ENCODE measurements around the gene GSK3B. TPM values are rescaled to one million over a fixed set of nuclear protein-coding genes. Genes with fewer than 3 reads are reported as not detected.

Gene GSK3B
- polyA plus RNA-seq (2013, experiment 1 of 2), result 41.0 TPM
- 43.6 TPM for polyA plus RNA-seq (2013, experiment 2 of 2)

GRCh38 chr3:120093911-120094775 is at the start of gene GSK3B:
Gene GSK3B, minus strand, starts transcription at chr3:120094447. Its CDS starts 1,013 bp downstream, at chr3:120093434.
- no CpG with 5 or more reads among the region's 94 CpGs for WGBS (ENCODE audit: extremely low coverage, insufficient coverage, low lambda C conversion rate)
- H3K9ac ChIP-seq (ENCODE audit: low read length), result peak within 1 kb of the TSS; percentile 100
- no peak within 1 kb of the TSS for H4K5ac ChIP-seq (ENCODE audit: low read length)
- no peak within 1 kb of the TSS for H2AK5ac ChIP-seq (ENCODE audit: low read length)
- peak within 1 kb of the TSS; percentile 99 for H3K56ac ChIP-seq (ENCODE audit: low read length)
- H3K23ac ChIP-seq (ENCODE audit: low read length), result peak within 1 kb of the TSS; percentile 99
- no peak within 1 kb of the TSS for H2BK15ac ChIP-seq (replicated peaks; ENCODE audit: low read depth)
- H2BK120ac ChIP-seq (ENCODE audit: low read depth, low read length), result peak within 1 kb of the TSS; percentile 80
- peak within 1 kb of the TSS; percentile 68 for H3K4me3 ChIP-seq (ENCODE audit: low read length)
- H3K36me3 ChIP-seq (ENCODE audit: control insufficient read depth, insufficient read depth, low read length), result no peaks in the 10 kb centered on the region
- DNase-seq, result no peak
- H3K4me2 ChIP-seq (ENCODE audit: low read length), result peak within 1 kb of the TSS; percentile 80
- H3K18ac ChIP-seq (ENCODE audit: low read length), result peak within 1 kb of the TSS; percentile 98
- peak within 1 kb of the TSS; percentile 100 for H3K27ac ChIP-seq (ENCODE audit: low read depth, low read length)
- H3K79me2 ChIP-seq (ENCODE audit: control insufficient read depth, insufficient read depth, low read length), result peaks cover 44% of the 10 kb centered on the region
- H3K4me1 ChIP-seq (ENCODE audit: control insufficient read depth, low read depth, low read length), result peaks cover 6% of the 10 kb centered on the region
- H3K4ac ChIP-seq (ENCODE audit: low read depth, low read length), result peak within 1 kb of the TSS; percentile 100
- peak within 1 kb of the TSS; percentile 88 for H4K8ac ChIP-seq (ENCODE audit: low read depth, low read length)
- H3K79me1 ChIP-seq (ENCODE audit: low read length), result peaks cover 4% of the 10 kb centered on the region
- H2BK5ac ChIP-seq (ENCODE audit: low read length), result peak within 1 kb of the TSS; percentile 99
- H3K27me3 ChIP-seq (ENCODE audit: insufficient read depth, low read length, poor library complexity), result no peaks in the 10 kb centered on the region

- H3K79me1 ChIP-seq (ENCODE audit: low read length), result no peaks in the 10 kb centered on the region
- no peak overlapping the region for H3K4me2 ChIP-seq (ENCODE audit: low read length)
- no peak overlapping the region for H3K23ac ChIP-seq (ENCODE audit: low read length)
- no CpG with 5 or more reads among the region's 2 CpGs for WGBS (ENCODE audit: extremely low coverage, insufficient coverage, low lambda C conversion rate)
- no peak overlapping the region for H3K18ac ChIP-seq (ENCODE audit: low read length)
- no peak overlapping the region for H3K56ac ChIP-seq (ENCODE audit: low read length)
- no peaks in the 10 kb centered on the region for H3K27me3 ChIP-seq (ENCODE audit: insufficient read depth, low read length, poor library complexity)
- H4K5ac ChIP-seq (ENCODE audit: low read length), result no peak overlapping the region
- no peak overlapping the region for H2BK5ac ChIP-seq (ENCODE audit: low read length)
- no peaks in the 10 kb centered on the region for H3K36me3 ChIP-seq (ENCODE audit: control insufficient read depth, insufficient read depth, low read length)
- no peak overlapping the region for H3K4ac ChIP-seq (ENCODE audit: low read depth, low read length)
- no peak overlapping the region for H3K27ac ChIP-seq (ENCODE audit: low read depth, low read length)
- H3K4me3 ChIP-seq (ENCODE audit: low read length), result no peak overlapping the region
- peaks cover 12% of the 10 kb centered on the region for H3K4me1 ChIP-seq (ENCODE audit: control insufficient read depth, low read depth, low read length)
- H2BK120ac ChIP-seq (ENCODE audit: low read depth, low read length), result no peak overlapping the region
- no peak overlapping the region for H2AK5ac ChIP-seq (ENCODE audit: low read length)
- no peak overlapping the region for H3K9ac ChIP-seq (ENCODE audit: low read length)
- no peak overlapping the region for H4K8ac ChIP-seq (ENCODE audit: low read depth, low read length)
- no peak for DNase-seq
- no peak overlapping the region for H2BK15ac ChIP-seq (replicated peaks; ENCODE audit: low read depth)
- no peaks in the 10 kb centered on the region for H3K79me2 ChIP-seq (ENCODE audit: control insufficient read depth, insufficient read depth, low read length)
These were observed 49.4 kb upstream of the GSK3B start for GRCh38 chr3:120143676-120144075.

GRCh38 chr3:120142236-120142635 is 48.0 kb upstream of the GSK3B start:
- H4K5ac ChIP-seq (ENCODE audit: low read length), result no peak overlapping the region

GRCh38 chr3:120140098-120140742 is 46.0 kb upstream of the GSK3B start:
- no peak overlapping the region for H3K23ac ChIP-seq (ENCODE audit: low read length)
- H3K79me2 ChIP-seq (ENCODE audit: control insufficient read depth, insufficient read depth, low read length), result no peaks in the 10 kb centered on the region
- no peaks in the 10 kb centered on the region for H3K4me1 ChIP-seq (ENCODE audit: control insufficient read depth, low read depth, low read length)
- WGBS (ENCODE audit: extremely low coverage, insufficient coverage, low lambda C conversion rate), result no CpG with 5 or more reads among the region's 52 CpGs
- H3K18ac ChIP-seq (ENCODE audit: low read length), result no peak overlapping the region
- no peak overlapping the region for H2BK15ac ChIP-seq (replicated peaks; ENCODE audit: low read depth)
- H3K4me3 ChIP-seq (ENCODE audit: low read length), result no peak overlapping the region
- no peak overlapping the region for H2BK120ac ChIP-seq (ENCODE audit: low read depth, low read length)
- no peak overlapping the region for H3K4ac ChIP-seq (ENCODE audit: low read depth, low read length)
- H3K4me2 ChIP-seq (ENCODE audit: low read length), result no peak overlapping the region
- no peak overlapping the region for H4K8ac ChIP-seq (ENCODE audit: low read depth, low read length)
- no peak overlapping the region for H2AK5ac ChIP-seq (ENCODE audit: low read length)
- H4K5ac ChIP-seq (ENCODE audit: low read length), result no peak overlapping the region
- H3K27ac ChIP-seq (ENCODE audit: low read depth, low read length), result no peak overlapping the region
- no peak overlapping the region for H2BK5ac ChIP-seq (ENCODE audit: low read length)
- no peak for DNase-seq
- H3K27me3 ChIP-seq (ENCODE audit: insufficient read depth, low read length, poor library complexity), result no peaks in the 10 kb centered on the region
- H3K36me3 ChIP-seq (ENCODE audit: control insufficient read depth, insufficient read depth, low read length), result no peaks in the 10 kb centered on the region
- H3K56ac ChIP-seq (ENCODE audit: low read length), result no peak overlapping the region
- H3K79me1 ChIP-seq (ENCODE audit: low read length), result no peaks in the 10 kb centered on the region
- H3K9ac ChIP-seq (ENCODE audit: low read length), result no peak overlapping the region

More at GRCh38 chr3:120142236-120142635, 48.0 kb upstream of the GSK3B start:
- Histone ChIP-seq H2BK120ac (ENCODE audit: low read depth, low read length) (no peak overlapping the region), H2BK15ac (replicated peaks; ENCODE audit: low read depth) (no peak overlapping the region), H3K79me2 (ENCODE audit: control insufficient read depth, insufficient read depth, low read length) (no peaks in the 10 kb centered on the region), H3K36me3 (ENCODE audit: control insufficient read depth, insufficient read depth, low read length) (no peaks in the 10 kb centered on the region), H4K8ac (ENCODE audit: low read depth, low read length) (no peak overlapping the region), H3K56ac (ENCODE audit: low read length) (no peak overlapping the region), H3K4me1 (ENCODE audit: control insufficient read depth, low read depth, low read length) (peaks cover 4% of the 10 kb centered on the region), H3K27ac (ENCODE audit: low read depth, low read length) (no peak overlapping the region), H3K9ac (ENCODE audit: low read length) (no peak overlapping the region), H3K4me3 (ENCODE audit: low read length) (no peak overlapping the region), H3K18ac (ENCODE audit: low read length) (no peak overlapping the region), H3K4me2 (ENCODE audit: low read length) (no peak overlapping the region), H3K4ac (ENCODE audit: low read depth, low read length) (no peak overlapping the region), H3K23ac (ENCODE audit: low read length) (no peak overlapping the region), H3K79me1 (ENCODE audit: low read length) (no peaks in the 10 kb centered on the region), H3K27me3 (ENCODE audit: insufficient read depth, low read length, poor library complexity) (no peaks in the 10 kb centered on the region), H2BK5ac (ENCODE audit: low read length) (no peak overlapping the region), H2AK5ac (ENCODE audit: low read length) (no peak overlapping the region)
- DNase-seq, result no peak
- no CpG with 5 or more reads among the region's 4 CpGs for WGBS (ENCODE audit: extremely low coverage, insufficient coverage, low lambda C conversion rate)

- H3K4me1 ChIP-seq (ENCODE audit: control insufficient read depth, low read depth, low read length), result no peaks in the 10 kb centered on the region
- no peak overlapping the region for H2BK120ac ChIP-seq (ENCODE audit: low read depth, low read length)
- no peaks in the 10 kb centered on the region for H3K79me1 ChIP-seq (ENCODE audit: low read length)
- no peak overlapping the region for H3K9ac ChIP-seq (ENCODE audit: low read length)
- H3K4me2 ChIP-seq (ENCODE audit: low read length), result no peak overlapping the region
- H2BK5ac ChIP-seq (ENCODE audit: low read length), result no peak overlapping the region
- no peak overlapping the region for H3K18ac ChIP-seq (ENCODE audit: low read length)
- no peak overlapping the region for H4K8ac ChIP-seq (ENCODE audit: low read depth, low read length)
- WGBS (ENCODE audit: extremely low coverage, insufficient coverage, low lambda C conversion rate), result no CpG with 5 or more reads among the region's 4 CpGs
- H3K79me2 ChIP-seq (ENCODE audit: control insufficient read depth, insufficient read depth, low read length), result no peaks in the 10 kb centered on the region
- no peak overlapping the region for H3K56ac ChIP-seq (ENCODE audit: low read length)
- DNase-seq, result no peak
- H2AK5ac ChIP-seq (ENCODE audit: low read length), result no peak overlapping the region
- no peak overlapping the region for H3K23ac ChIP-seq (ENCODE audit: low read length)
- H3K36me3 ChIP-seq (ENCODE audit: control insufficient read depth, insufficient read depth, low read length), result no peaks in the 10 kb centered on the region
- H3K4me3 ChIP-seq (ENCODE audit: low read length), result no peak overlapping the region
- H4K5ac ChIP-seq (ENCODE audit: low read length), result no peak overlapping the region
- H3K27ac ChIP-seq (ENCODE audit: low read depth, low read length), result no peak overlapping the region
- H3K27me3 ChIP-seq (ENCODE audit: insufficient read depth, low read length, poor library complexity), result no peaks in the 10 kb centered on the region
- no peak overlapping the region for H3K4ac ChIP-seq (ENCODE audit: low read depth, low read length)
- no peak overlapping the region for H2BK15ac ChIP-seq (replicated peaks; ENCODE audit: low read depth)
These were observed 44.9 kb upstream of the GSK3B start for GRCh38 chr3:120139140-120139539.
